ENCODE measurements around the gene MLKL. TPM values are rescaled to one million over a fixed set of nuclear protein-coding genes. Genes with fewer than 3 reads are reported as not detected.
"Not testable (repeated sequence)": the region's sequence is repeated elsewhere in the genome, so short reads cannot be mapped to it uniquely, and the experiment has no call there.

The MLKL gene
- total RNA-seq, 2 donors from 2014 or later: 33.8 to 44.8 TPM

DNA sequence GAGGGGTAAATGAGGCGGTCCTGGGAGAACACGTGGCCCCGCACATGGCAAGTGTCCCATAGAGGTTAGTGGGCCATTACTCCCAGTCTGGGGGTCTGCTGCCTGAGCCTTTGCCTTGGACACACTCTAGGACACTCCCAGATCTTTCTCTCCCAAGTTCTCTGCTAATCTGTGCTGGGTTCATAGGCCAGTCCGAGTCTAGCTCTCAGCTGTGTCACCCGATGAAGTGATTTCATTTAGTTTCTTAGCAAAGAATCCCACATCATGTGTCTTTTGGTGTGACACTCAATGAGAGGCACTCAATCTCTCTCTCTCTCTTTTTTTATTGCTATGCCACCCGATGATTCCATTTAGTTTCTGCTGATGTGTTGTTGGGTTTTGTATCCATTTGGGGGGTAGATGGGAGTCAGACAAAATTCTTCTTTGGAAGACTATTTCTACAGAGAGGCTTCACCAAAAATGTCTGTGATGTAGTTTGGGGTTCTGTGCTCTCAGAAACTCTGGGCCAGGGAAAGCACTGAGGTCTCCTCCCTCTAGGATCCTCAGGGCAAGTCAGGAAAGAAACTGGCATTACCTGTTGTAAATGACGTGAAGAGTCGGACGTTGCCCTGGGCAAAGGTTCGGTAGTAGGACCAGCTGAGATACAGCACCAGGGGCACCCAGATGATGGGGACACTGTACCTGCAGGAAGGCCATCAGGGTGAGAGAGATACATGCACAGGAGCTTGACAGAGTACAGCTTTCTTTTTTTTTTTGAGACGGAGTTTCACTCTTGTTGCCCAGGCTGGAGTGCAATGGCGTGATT, 25.2 kb upstream of the MLKL start:
- Mint-ChIP-seq H3K27ac (no peak overlapping the region), H3K4me3 (no peak overlapping the region), H3K4me1 (peaks cover 8% of the 10 kb centered on the region), H3K27me3 (peaks cover 21% of the 10 kb centered on the region), H3K36me3 (ENCODE audit: low read depth) (peaks cover 6% of the 10 kb centered on the region)
- DNase-seq (no peak), ATAC-seq (no peak)
- H3K9me3 ChIP-seq (ENCODE audit: control insufficient read depth, low read length, poor library complexity, severe bottlenecking): peaks cover 8% of the 10 kb centered on the region

DNA sequence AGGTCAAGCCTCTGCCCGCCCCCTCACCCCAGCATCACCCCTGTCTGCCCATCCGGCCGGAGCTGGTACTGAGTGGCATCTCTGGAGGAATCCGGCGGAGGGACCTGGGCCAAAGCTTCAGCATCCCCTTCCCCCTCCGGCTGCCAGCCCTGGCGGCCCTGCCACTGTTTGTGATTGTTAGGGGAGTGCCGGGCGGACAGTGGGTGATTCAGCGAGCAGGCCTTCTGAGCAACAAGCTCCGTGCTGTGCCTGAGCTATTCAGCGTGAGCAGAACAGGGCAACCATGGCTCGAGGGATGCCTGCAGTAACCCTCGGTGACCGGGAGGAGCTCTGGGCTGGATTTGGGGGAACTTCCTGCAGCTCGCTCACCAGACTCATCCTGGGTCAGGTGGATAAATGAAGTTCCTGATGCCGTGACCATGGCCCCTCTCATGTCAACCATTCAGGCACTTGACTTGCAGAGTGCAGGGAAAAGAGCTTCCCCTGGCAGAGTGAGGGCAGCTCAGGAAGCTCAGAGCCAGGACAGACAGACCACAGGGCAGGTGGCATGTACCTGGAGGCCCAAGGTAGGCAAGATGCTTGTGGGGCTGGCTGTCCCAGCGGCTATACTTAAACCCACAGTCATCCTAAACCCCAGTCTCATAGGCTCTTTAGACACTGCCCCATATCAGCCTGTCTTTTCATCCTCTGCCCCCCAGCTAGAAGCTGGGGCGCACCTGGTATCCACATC, 24.3 kb upstream of the MLKL start:
- H3K9me3 ChIP-seq (ENCODE audit: control insufficient read depth, low read length, poor library complexity, severe bottlenecking): peaks cover 8% of the 10 kb centered on the region
- H3K36me3 Mint-ChIP-seq (ENCODE audit: low read depth): peaks cover 6% of the 10 kb centered on the region
- no peak overlapping the region for H3K27ac Mint-ChIP-seq
- peaks cover 21% of the 10 kb centered on the region for H3K27me3 Mint-ChIP-seq
- no peak for ATAC-seq
- peaks cover 4% of the 10 kb centered on the region for H3K4me1 Mint-ChIP-seq
- H3K4me3 Mint-ChIP-seq: no peak overlapping the region
- no peak for DNase-seq

DNA sequence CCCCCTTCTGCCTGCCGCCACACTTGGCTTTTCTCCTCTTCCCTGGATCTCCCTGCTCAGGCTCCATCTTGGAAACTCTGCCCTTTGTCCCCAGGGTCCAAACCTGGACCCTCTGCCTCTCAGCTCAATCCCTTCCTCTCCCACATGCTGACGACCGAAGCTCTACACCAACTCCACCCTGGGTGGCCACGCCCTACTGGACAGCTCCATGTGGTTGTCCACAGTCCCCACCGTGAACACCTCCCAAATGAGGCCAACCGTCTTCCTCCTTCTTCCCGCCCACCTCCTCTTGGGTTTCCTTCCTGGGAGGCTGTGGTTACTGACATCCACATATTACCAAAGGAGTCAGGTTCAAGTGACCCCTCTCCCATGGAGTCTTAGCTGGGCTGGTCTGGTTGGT, 22.6 kb upstream of the MLKL start:
- H3K36me3 Mint-ChIP-seq (ENCODE audit: low read depth): peaks cover 4% of the 10 kb centered on the region
- no peak overlapping the region for H3K27ac Mint-ChIP-seq
- H3K27me3 Mint-ChIP-seq: peaks cover 21% of the 10 kb centered on the region
- no peak overlapping the region for H3K4me3 Mint-ChIP-seq
- peaks cover 8% of the 10 kb centered on the region for H3K9me3 ChIP-seq (ENCODE audit: control insufficient read depth, low read length, poor library complexity, severe bottlenecking)
- ATAC-seq: no peak
- DNase-seq: no peak
- H3K4me1 Mint-ChIP-seq: peaks cover 2% of the 10 kb centered on the region

DNA sequence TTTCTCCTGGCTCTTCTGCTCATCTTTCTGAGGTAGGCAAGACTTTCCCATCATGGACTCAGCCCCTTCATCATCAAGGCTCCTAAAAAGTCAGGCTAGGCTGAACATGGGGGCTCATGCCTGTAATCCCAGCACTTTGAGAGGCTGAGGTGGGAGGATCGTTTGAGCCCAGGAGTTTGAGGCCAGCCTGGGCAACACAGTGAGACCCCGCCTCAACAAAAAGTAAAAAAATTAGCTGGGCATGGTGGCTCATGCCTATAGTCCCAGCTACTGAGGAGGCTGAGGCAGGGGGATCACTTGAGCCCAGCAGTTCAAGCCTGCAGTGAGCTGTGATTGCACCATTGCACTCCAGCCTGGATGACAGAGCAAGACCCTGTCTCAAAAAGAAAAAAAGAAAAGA, 21.5 kb upstream of the MLKL start:
- ATAC-seq; H3K27ac Mint-ChIP-seq; H3K36me3 Mint-ChIP-seq (ENCODE audit: low read depth); DNase-seq; H3K4me3 Mint-ChIP-seq; H3K9me3 ChIP-seq (ENCODE audit: control insufficient read depth, low read length, poor library complexity, severe bottlenecking); H3K4me1 Mint-ChIP-seq: not testable (repeated sequence)
- H3K27me3 Mint-ChIP-seq: peaks cover 21% of the 10 kb centered on the region

DNA sequence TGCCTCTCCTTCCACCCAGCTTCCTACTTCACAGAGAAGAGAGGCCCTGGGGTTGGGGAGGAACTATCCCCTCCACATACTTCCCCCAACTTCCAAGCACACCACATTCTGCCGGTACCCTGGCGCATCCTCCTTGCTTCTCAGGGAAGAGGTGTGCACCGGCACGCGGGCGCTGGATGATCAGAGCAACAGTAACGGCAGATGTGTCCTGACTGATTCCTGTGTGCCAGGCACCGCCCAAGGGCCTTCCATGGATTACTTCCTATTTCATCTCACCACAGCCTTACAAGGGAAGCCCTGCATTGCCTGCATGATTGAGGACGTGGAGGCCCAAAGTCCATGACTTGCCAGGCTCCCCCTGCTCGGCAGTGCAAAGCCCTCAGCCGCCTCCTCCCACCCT, 21.1 kb upstream of the MLKL start:
- Mint-ChIP-seq H3K36me3 (ENCODE audit: low read depth) (peaks cover 3% of the 10 kb centered on the region), H3K27me3 (peaks cover 21% of the 10 kb centered on the region), H3K4me1 (peaks cover 4% of the 10 kb centered on the region), H3K27ac (no peak overlapping the region), H3K4me3 (no peak overlapping the region)
- no peak for DNase-seq
- ATAC-seq: no peak
- peaks cover 1% of the 10 kb centered on the region for H3K9me3 ChIP-seq (ENCODE audit: control insufficient read depth, low read length, poor library complexity, severe bottlenecking)

DNA sequence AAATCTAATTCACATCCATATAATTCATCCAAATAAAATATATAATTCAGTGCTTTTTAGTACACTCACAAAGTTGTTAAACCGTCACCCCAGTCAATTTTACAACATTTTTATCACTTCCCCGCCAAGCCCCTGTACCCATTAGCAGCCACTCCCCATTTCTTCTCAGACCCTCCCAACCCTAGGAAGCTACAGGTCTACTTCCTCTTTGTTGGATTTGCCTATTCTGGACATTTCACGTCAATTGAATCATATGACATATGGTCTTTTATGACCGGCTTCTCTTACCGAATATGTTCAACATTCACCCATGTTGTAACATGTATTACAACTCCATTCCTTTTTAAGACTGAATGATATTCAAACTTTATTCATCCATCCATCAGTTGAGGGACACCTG, 19.9 kb upstream of the MLKL start:
- Mint-ChIP-seq H3K27ac (no peak overlapping the region), H3K4me1 (peaks cover 4% of the 10 kb centered on the region), H3K36me3 (ENCODE audit: low read depth) (peaks cover 3% of the 10 kb centered on the region), H3K4me3 (no peak overlapping the region), H3K27me3 (peaks cover 15% of the 10 kb centered on the region)
- no peaks in the 10 kb centered on the region for H3K9me3 ChIP-seq (ENCODE audit: control insufficient read depth, low read length, poor library complexity, severe bottlenecking)
- no peak for DNase-seq
- no peak for ATAC-seq

DNA sequence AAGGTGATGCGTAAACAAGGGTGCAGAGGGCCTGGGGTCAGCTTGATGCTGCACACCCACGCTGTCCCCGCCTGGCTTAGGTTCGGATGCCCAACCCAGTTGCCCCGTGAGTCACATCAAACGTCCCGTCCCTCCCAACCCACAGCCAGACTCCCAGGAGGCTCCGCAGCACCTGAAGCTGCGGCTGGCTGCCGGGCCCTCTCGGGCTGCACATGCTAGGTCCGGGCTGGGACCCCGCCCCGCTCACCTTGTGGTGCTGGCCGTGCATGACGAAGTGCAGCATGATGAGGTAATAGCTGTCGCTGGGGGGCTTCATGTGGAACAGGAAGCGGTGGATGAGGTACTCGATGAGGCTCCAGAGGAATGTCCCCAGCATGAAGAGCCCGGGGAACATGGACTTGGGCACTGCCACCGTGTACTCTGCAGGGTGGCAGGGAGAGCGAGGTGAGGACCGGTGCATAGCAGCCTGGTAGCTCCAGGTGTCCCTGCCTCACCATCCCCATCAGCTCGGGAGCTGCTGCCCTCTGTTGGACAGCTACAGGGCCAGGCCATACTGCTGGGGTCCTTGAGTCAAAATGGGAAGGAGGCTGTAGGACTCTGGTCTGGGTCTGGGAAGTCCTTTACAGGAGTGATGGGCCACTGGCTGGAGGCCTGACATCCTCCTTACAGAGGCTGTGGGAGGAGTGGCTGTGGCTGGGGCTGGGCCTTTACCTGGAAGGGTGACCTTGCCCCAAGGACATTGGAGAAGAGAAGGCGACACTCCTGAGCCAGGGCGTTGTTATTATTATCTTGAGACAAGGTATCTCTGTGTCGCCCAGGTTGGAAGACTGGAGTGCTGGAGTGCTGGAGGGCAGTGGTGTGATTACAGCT, 18.3 kb upstream of the MLKL start:
- Mint-ChIP-seq H3K27me3 (peaks cover 8% of the 10 kb centered on the region), H3K4me3 (no peak overlapping the region), H3K4me1 (peaks cover 4% of the 10 kb centered on the region), H3K27ac (no peak overlapping the region), H3K36me3 (ENCODE audit: low read depth) (peaks cover 3% of the 10 kb centered on the region)
- DNase-seq: no peak
- ATAC-seq: no peak
- H3K9me3 ChIP-seq (ENCODE audit: control insufficient read depth, low read length, poor library complexity, severe bottlenecking): no peaks in the 10 kb centered on the region

DNA sequence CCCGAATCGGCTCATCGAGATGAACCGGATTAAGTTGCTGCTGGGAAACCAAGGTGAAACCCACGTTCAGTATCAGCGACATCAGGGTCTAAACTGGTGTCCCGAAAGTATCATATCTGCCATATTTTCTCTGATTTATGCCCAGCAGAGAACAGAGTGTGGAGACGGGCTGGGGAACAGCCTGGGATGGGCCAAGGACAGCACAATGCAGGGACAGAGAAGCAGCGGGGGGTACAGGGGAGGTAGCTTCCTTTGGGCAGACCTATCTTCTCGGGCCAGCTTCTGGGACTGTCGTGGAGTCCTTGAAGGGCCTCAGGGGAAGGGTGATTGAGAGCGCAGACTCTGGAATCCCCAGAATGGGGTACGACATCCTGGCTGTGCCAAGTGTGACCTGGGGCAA, 17.5 kb upstream of the MLKL start:
- H3K9me3 ChIP-seq (ENCODE audit: control insufficient read depth, low read length, poor library complexity, severe bottlenecking): no peaks in the 10 kb centered on the region
- Mint-ChIP-seq H3K4me1 (peaks cover 2% of the 10 kb centered on the region), H3K36me3 (ENCODE audit: low read depth) (peaks cover under 1% of the 10 kb centered on the region), H3K27ac (no peak overlapping the region), H3K4me3 (no peak overlapping the region), H3K27me3 (peaks cover 2% of the 10 kb centered on the region)
- ATAC-seq (no peak), DNase-seq (no peak)

DNA sequence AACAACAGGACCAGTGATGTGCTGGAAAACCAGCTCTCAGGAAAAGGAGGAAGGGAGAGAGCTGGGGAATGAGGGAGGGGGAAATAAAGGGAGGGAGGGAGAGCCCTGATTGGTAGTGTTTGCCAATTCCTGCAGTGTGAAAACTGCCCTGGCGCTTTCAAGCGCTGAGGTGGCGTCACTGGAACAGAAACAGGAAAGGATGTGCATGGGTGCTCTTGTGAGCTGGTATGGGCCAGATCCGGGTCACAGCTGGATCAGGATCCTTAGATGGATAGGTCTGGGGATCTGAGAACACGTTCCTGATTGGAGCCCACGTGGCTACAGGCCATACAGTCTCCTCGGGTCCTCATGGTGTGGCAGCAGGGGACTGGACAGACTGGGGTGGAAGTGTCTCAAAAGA, 16.7 kb upstream of the MLKL start:
- H3K4me3 Mint-ChIP-seq: no peak overlapping the region
- no peaks in the 10 kb centered on the region for H3K9me3 ChIP-seq (ENCODE audit: control insufficient read depth, low read length, poor library complexity, severe bottlenecking)
- H3K27me3 Mint-ChIP-seq: no peaks in the 10 kb centered on the region
- H3K27ac Mint-ChIP-seq: no peak overlapping the region
- no peak for DNase-seq
- no peak for ATAC-seq
- peaks cover 2% of the 10 kb centered on the region for H3K4me1 Mint-ChIP-seq
- H3K36me3 Mint-ChIP-seq (ENCODE audit: low read depth): no peaks in the 10 kb centered on the region

DNA sequence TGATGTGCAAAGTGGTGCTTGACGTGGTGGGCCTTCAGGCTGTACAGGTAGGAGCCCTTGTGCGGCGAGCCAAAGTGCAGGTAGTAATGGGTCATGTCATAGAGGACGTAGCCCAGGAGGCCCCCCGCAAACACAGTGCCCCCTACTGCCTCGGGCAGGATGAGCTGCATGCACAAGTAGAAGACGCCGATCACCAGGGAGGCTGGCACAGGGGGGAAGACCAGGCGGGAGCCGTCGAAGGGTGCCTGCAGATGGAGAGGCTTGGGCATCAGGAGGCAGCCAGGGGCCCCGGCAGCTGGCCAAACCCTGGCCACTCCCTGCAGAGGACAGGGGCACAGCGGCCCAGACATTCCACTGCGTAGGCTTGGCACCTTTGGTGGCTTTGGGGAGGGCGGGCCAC, 15.7 kb upstream of the MLKL start:
- Mint-ChIP-seq H3K4me3 (no peak overlapping the region), H3K27ac (no peak overlapping the region), H3K4me1 (peaks cover 4% of the 10 kb centered on the region), H3K36me3 (ENCODE audit: low read depth) (no peaks in the 10 kb centered on the region), H3K27me3 (no peaks in the 10 kb centered on the region)
- no peak for DNase-seq
- no peak for ATAC-seq
- no peaks in the 10 kb centered on the region for H3K9me3 ChIP-seq (ENCODE audit: control insufficient read depth, low read length, poor library complexity, severe bottlenecking)

DNA sequence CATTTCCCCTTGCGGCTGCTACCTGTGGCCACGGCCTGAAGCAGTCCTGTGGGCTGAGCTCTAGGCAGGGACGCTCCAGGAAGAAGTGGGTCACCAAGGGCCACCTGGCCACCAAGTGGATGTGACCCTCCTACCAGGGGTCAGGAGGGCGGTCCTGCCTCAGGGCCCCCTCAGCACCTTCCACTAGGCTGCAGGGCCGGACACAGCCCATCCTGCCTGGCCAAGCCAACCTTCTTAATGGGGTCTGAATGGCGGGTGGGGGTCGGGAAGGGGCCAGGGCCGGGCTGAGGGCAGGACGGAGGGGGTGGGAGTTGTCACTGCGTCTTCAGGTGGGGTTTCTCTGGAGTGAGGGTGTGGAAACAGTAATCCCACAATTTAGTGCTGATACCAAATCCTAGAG, 13.2 kb upstream of the MLKL start:
- Mint-ChIP-seq H3K4me3 (no peak overlapping the region), H3K27ac (no peak overlapping the region), H3K4me1 (peaks cover 10% of the 10 kb centered on the region), H3K27me3 (no peaks in the 10 kb centered on the region), H3K36me3 (ENCODE audit: low read depth) (no peaks in the 10 kb centered on the region)
- no peaks in the 10 kb centered on the region for H3K9me3 ChIP-seq (ENCODE audit: control insufficient read depth, low read length, poor library complexity, severe bottlenecking)
- ATAC-seq: no peak
- DNase-seq: no peak

DNA sequence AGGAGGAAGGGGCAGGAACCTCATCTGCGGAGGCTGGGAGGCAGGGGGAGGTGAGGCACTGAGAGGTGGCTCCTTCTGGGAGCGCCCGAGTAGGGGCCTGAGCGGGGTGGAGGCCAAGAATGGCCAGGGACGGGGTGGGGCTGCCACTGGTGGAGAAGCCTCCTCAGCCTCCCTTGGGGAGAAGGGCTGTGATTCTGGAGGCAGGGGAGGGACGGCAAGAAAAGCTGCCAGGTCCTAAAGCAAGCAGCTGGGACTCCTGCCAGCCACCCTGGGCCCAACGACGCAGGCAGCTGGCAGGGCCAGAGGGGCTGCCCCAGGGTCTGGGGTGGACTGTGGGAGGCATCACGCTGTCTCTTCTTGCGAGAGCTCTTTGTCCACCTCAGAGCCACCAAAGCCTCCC, 12.7 kb upstream of the MLKL start:
- no peaks in the 10 kb centered on the region for H3K9me3 ChIP-seq (ENCODE audit: control insufficient read depth, low read length, poor library complexity, severe bottlenecking)
- no peaks in the 10 kb centered on the region for H3K27me3 Mint-ChIP-seq
- H3K36me3 Mint-ChIP-seq (ENCODE audit: low read depth): no peaks in the 10 kb centered on the region
- H3K4me1 Mint-ChIP-seq: peaks cover 10% of the 10 kb centered on the region
- no peak overlapping the region for H3K27ac Mint-ChIP-seq
- no peak overlapping the region for H3K4me3 Mint-ChIP-seq
- ATAC-seq (no peak), DNase-seq (no peak)

DNA sequence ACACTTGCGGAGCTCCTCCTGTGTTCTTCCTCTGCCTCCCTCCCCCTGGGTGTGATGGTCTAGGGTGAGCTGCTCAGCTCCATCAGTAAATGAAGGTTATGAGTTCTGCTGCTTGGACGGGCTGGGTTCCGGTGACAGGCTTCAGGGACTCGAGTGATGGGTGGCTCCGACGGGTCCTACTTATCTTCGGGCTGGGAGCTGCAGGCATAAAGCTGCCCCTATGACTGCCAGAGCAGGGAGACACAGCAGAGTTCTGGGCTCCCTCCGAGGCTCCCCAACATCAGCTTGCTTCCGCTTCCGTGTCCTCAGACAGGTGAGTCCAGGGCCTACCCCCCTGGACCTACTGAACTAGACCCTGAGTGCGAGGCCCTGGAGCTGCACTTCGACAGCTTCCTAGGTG, 11.3 kb upstream of the MLKL start:
- DNase-seq (no peak), ATAC-seq (no peak)
- H3K4me1 Mint-ChIP-seq: peaks cover 10% of the 10 kb centered on the region
- H3K27ac Mint-ChIP-seq: no peak overlapping the region
- H3K36me3 Mint-ChIP-seq (ENCODE audit: low read depth): no peaks in the 10 kb centered on the region
- H3K27me3 Mint-ChIP-seq: no peaks in the 10 kb centered on the region
- H3K4me3 Mint-ChIP-seq: no peak overlapping the region
- H3K9me3 ChIP-seq (ENCODE audit: control insufficient read depth, low read length, poor library complexity, severe bottlenecking): no peaks in the 10 kb centered on the region
